ENCODE results near the gene GLIS2.

GLIS2 gene

GRCh38 chr16:4350787-4351659 is 35.2 kb downstream of the GLIS2 start, which contains the start of gene PAM16 (continued):
- no peak for TF ChIP-seq ZNF221 (tag by site-specific recombination; IDR thresholded peaks at IDR 0.05; ENCODE audit: borderline replicate concordance)
- TF ChIP-seq ZNF561 (tag by site-specific recombination; IDR thresholded peaks at IDR 0.05; ENCODE audit: borderline replicate concordance) = peak; percentile 13; the same call in 1 of the 2 replicates
- peak; percentile 72 for TF ChIP-seq ZNF677 (tag by site-specific recombination; IDR thresholded peaks at IDR 0.05)
- peak; percentile 66 for TF ChIP-seq CTCF (tag by site-specific recombination; IDR thresholded peaks at IDR 0.05)
- TF ChIP-seq ZNF747 (tag by site-specific recombination; IDR thresholded peaks at IDR 0.05) = no peak
- no peak for TF ChIP-seq ZNF37A (tag by site-specific recombination; IDR thresholded peaks at IDR 0.05)
- no peak for TF ChIP-seq ZNF114 (tag by site-specific recombination; IDR thresholded peaks at IDR 0.05)
- TF ChIP-seq GFI1B (tag by site-specific recombination; IDR thresholded peaks at IDR 0.05) = no peak
- no peak for TF ChIP-seq ZNF654 (tag by site-specific recombination; IDR thresholded peaks at IDR 0.05; ENCODE audit: low read depth)
- TF ChIP-seq ZNF2 (tag by site-specific recombination; IDR thresholded peaks at IDR 0.05) = no peak; the same call in 1 of the 2 replicates
- no peak for TF ChIP-seq ZNF658 (tag by site-specific recombination; IDR thresholded peaks at IDR 0.05)
- no peak for TF ChIP-seq ZNF311 (tag by site-specific recombination; IDR thresholded peaks at IDR 0.05; ENCODE audit: borderline replicate concordance)
- TF ChIP-seq SCRT1 (tag by site-specific recombination; IDR thresholded peaks at IDR 0.05; ENCODE audit: borderline replicate concordance) = no peak

- Histone ChIP-seq H3K27ac (ENCODE audit: extremely low read depth, low read depth, low read length) (no peak overlapping the region), H3K4me1 (ENCODE audit: control insufficient read depth, insufficient read depth, low read length) (peaks cover 5% of the 10 kb centered on the region; the same call in 1 of the 2 replicates), H3K4me3 (ENCODE audit: low read depth, low read length) (no peak overlapping the region), H3K9me3 (ENCODE audit: control insufficient read depth, insufficient read depth, low read depth, low read length) (no peaks in the 10 kb centered on the region), H3K36me3 (ENCODE audit: control insufficient read depth in 2 of 2, insufficient read depth in 1 of 2, low read length in 2 of 2) (peaks cover 0 to 22% of the 10 kb centered on the region in 2 experiments; a peak in 2 of 3 replicates)
- ChIA-PET POLR2A (interaction anchor here (0.8 to 1.8 kb wide), 5 partner anchors 22 to 79 kb away, joined by 3 to 5 read pairs (median 3); partner anchors contain the start of gene TFAP4), CTCF (interaction anchor here (0.6 to 3.8 kb wide), 6 partner anchors 7 to 437 kb away, joined by 3 to 39 read pairs (median 5); no protein-coding TSS in a partner anchor)
- TF ChIP-seq REST (tag by site-specific recombination; IDR thresholded peaks at IDR 0.05) (no peak), ZNF521 (tag by site-specific recombination; IDR thresholded peaks at IDR 0.05) (no peak), ZNF341 (tag by site-specific recombination; IDR thresholded peaks at IDR 0.05; ENCODE audit: low read depth) (no peak), ZNF658 (tag by site-specific recombination; IDR thresholded peaks at IDR 0.05) (no peak), ZNF416 (tag by site-specific recombination; IDR thresholded peaks at IDR 0.05) (no peak), ZSCAN4 (tag by site-specific recombination; IDR thresholded peaks at IDR 0.05) (no peak), ZNF518A (tag by site-specific recombination; conservative IDR thresholded peaks at IDR 0.05; ENCODE audit: low read depth) (no peak), ZNF701 (tag by site-specific recombination; IDR thresholded peaks at IDR 0.05) (no peak), KLF16 (tag by site-specific recombination; IDR thresholded peaks at IDR 0.05) (no peak), ZNF174 (tag by site-specific recombination; IDR thresholded peaks at IDR 0.05) (no peak), ZBTB21 (tag by site-specific recombination; IDR thresholded peaks at IDR 0.05) (no peak), ZNF266 (tag by site-specific recombination; IDR thresholded peaks at IDR 0.05; ENCODE audit: low read depth) (no peak), ZFP41 (tag by site-specific recombination; IDR thresholded peaks at IDR 0.05; ENCODE audit: borderline replicate concordance) (no peak)
These were observed 36.0 kb downstream of the GLIS2 start for GRCh38 chr16:4351880-4352279.
